ENCODE results near the gene COQ10A. TPM values are rescaled to one million over a fixed set of nuclear protein-coding genes. Genes with fewer than 3 reads are reported as not detected.
"Not testable (repeated sequence)": the region's sequence is repeated elsewhere in the genome, so short reads cannot be mapped to it uniquely, and the experiment has no call there.

The COQ10A gene
- total and polyA plus RNA-seq, 9 of the 15 experiments (the other 6 are each of a cell fraction or from before 2014, with no cell fraction given), result 3.1 to 26.4 (median 12.7) TPM

DNA sequence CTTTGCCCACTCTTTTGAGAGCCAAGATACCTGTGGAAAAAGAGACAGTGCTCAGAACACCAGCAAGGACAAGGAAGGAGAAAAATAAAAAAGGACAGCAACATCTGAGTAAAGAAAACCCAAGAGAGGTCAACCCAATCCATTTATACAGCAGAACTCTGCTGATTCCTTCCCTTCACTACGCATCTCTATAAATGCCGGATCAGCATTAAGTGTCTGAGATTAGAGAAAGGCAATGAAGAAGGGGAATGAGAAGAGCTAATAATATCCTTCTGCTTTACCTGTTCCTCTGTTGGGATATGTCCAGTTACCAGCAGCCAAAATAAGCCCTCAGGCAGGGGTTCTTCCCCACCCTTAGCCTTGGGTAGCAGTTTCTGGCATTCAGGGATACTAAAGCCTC, 15.8 kb downstream of the COQ10A start (continued):
- TF ChIP-seq, protein P1, sequence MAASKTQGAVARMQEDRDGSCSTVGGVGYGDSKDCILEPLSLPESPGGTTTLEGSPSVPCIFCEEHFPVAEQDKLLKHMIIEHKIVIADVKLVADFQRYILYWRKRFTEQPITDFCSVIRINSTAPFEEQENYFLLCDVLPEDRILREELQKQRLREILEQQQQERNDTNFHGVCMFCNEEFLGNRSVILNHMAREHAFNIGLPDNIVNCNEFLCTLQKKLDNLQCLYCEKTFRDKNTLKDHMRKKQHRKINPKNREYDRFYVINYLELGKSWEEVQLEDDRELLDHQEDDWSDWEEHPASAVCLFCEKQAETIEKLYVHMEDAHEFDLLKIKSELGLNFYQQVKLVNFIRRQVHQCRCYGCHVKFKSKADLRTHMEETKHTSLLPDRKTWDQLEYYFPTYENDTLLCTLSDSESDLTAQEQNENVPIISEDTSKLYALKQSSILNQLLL (CRISPR knock-in tag; IDR thresholded peaks at IDR 0.05; ENCODE audit: borderline replicate concordance), result no peak
- TF ChIP-seq SIX5 (IDR thresholded peaks at IDR 0.05; ENCODE audit: borderline replicate concordance in 1 of 2, insufficient read depth in 1 of 2, low read depth in 1 of 2, low read length in 2 of 2) (no peak), POLR2AphosphoS2 (IDR thresholded peaks at IDR 0.05; ENCODE audit: low read length) (no peak), MAFG (tag; conservative IDR thresholded peaks at IDR 0.05) (peak; percentile 72), HDAC6 (IDR thresholded peaks at IDR 0.05; ENCODE audit: low read depth, low read length) (no peak), SMARCA5 (IDR thresholded peaks at IDR 0.05) (no peak), PRMT5 (CRISPR knock-in tag; IDR thresholded peaks at IDR 0.05) (no peak), ATF1 (CRISPR knock-in tag; IDR thresholded peaks at IDR 0.05) (no peak), ATF1 (tag; IDR thresholded peaks at IDR 0.05) (no peak), SMAD4 (CRISPR knock-in tag; conservative IDR thresholded peaks at IDR 0.05) (no peak)
- TF ChIP-seq, protein P2, sequence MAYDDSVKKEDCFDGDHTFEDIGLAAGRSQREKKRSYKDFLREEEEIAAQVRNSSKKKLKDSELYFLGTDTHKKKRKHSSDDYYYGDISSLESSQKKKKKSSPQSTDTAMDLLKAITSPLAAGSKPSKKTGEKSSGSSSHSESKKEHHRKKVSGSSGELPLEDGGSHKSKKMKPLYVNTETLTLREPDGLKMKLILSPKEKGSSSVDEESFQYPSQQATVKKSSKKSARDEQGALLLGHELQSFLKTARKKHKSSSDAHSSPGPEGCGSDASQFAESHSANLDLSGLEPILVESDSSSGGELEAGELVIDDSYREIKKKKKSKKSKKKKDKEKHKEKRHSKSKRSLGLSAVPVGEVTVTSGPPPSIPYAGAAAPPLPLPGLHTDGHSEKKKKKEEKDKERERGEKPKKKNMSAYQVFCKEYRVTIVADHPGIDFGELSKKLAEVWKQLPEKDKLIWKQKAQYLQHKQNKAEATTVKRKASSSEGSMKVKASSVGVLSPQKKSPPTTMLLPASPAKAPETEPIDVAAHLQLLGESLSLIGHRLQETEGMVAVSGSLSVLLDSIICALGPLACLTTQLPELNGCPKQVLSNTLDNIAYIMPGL (CRISPR knock-in tag; IDR thresholded peaks at IDR 0.05), result no peak

DNA sequence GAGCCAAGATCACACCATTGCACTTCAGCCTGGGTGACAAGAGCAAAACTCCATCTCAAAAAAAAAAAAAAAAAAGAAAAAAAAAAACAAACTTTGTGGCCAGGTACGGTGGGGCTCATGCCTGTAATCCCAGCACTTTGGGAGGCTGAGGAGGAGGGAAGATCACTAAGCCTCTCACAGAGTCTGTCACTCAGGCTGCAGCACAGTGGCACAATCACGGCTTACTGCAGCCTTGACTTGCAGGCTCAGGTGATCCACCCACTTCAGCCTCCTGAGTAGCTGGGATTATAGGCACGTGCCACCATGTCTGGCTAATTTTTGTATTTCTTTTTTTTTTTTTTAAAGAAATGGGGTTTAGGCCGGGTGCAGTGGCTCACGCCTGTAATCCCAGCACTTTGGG, 17.5 kb downstream of the COQ10A start:
- H3K9ac ChIP-seq (ENCODE audit: insufficient read depth in 1 of 2, low read depth in 2 of 2, low read length in 2 of 2); intact Hi-C loops (cut with micrococcal nuclease); ATAC-seq; BruUV-seq (replicated peaks); H3K9me1 ChIP-seq (ENCODE audit: control insufficient read depth, insufficient read depth, low read length); H3K27me3 ChIP-seq (ENCODE audit: control insufficient read depth in 2 of 2, insufficient read depth in 2 of 2, low read length in 2 of 2); in situ Hi-C loops (cut with MboI); H2AFZ ChIP-seq (ENCODE audit: low read depth, low read length); H3K9me3 ChIP-seq (replicated peaks; ENCODE audit: control insufficient read depth, insufficient read depth, low read depth, low read length); H3K4me3 ChIP-seq; H4K20me1 ChIP-seq (replicated peaks; ENCODE audit: control insufficient read depth, insufficient read depth, low read length); DNase-seq (ENCODE audit: extremely low read depth in 1 of 4, low spot score in 3 of 4); H3K4me2 ChIP-seq (ENCODE audit: insufficient read depth, low read length); H3K4me1 ChIP-seq (replicated peaks in 1 of 2; ENCODE audit: control insufficient read depth in 2 of 2, insufficient read depth in 2 of 2, low read length in 2 of 2); H3K27ac ChIP-seq (ENCODE audit: extremely low read depth, low read depth, low read length); FAIRE-seq: not testable (repeated sequence)
- ChIA-PET CTCF (ENCODE audit: low intra/inter-chr PET ratio) (interaction anchor here (0.6 kb wide), 1 partner anchor 180 kb away, joined by 6 read pairs; no protein-coding TSS in a partner anchor), POLR2A (interaction anchor here (1.1 to 1.6 kb wide), 2 partner anchors 10 to 25 kb away, joined by 5 to 10 read pairs; no protein-coding TSS in a partner anchor)
- 93% methylated on average over 3 of the region's 5 CpGs for WGBS (ENCODE audit: insufficient coverage, low coverage, missing lambda C conversion rate)
- Histone ChIP-seq H3K79me2 (ENCODE audit: control insufficient read depth, insufficient read depth, low read length) (peaks cover 28% of the 10 kb centered on the region), H3K36me3 (ENCODE audit: control insufficient read depth, insufficient read depth, low read length) (peaks cover 90% of the 10 kb centered on the region)

Data from K562 (cell line).